H1 (cell line): ENCODE measurements around the gene GPR139. TPM values are rescaled to one million over a fixed set of nuclear protein-coding genes. Genes with fewer than 3 reads are reported as not detected.
A peak's percentile ranks its signal among the peaks of the same experiment; 100 is the strongest.

Experiments
- CTCF ChIA-PET: fragments of 300-600 bp; sonication (Branson Sonifier 250); formaldehyde crosslinking; loops from one replicate; lab custom pipeline; 2021; ENCODE audit not compliant: partially characterized antibody; lab: Charles Lee
- POLR2A ChIA-PET: fragments of 300-600 bp; sonication (Branson Sonifier 250); formaldehyde crosslinking; loops from one replicate; lab custom pipeline; 2021; ENCODE audit warnings: inconsistent platforms; ENCODE audit not compliant: partially characterized antibody; lab: Charles Lee
- DNase-seq, 2 experiments: peaks; one replicate each; pipeline versions ENCODE4 v3.0.0 to v3.0.0-alpha.2; 2010 to 2022; ENCODE audit warnings: low spot score in 2 of 2, low read depth in 1 of 2, mixed read lengths in 1 of 2
- FAIRE-seq: peaks from 2 replicates; lab custom pipeline; 2011; peaks lifted over from hg19 to GRCh38; lab: Jason Lieb, UNC
- H2AFZ ChIP-seq: 2 replicates; pipeline ENCODE4 v1.8.1; 2012; ENCODE audit warnings: low read length, inconsistent platforms
- H2AK5ac ChIP-seq: 2 replicates; pipeline ENCODE4 v1.6.1; 2013; ENCODE audit warnings: low read depth, low read length
- H2BK120ac ChIP-seq: replicated peaks from 2 replicates; pipeline ENCODE3; 2013; ENCODE audit warnings: low read depth, low read length, inconsistent platforms
- H2BK12ac ChIP-seq: 2 replicates; pipeline ENCODE4 v1.6.1; 2013; ENCODE audit warnings: low read depth, low read length
- H2BK15ac ChIP-seq: 2 replicates; pipeline ENCODE4 v1.6.1; 2013; ENCODE audit warnings: low read length
- H2BK20ac ChIP-seq: 2 replicates; pipeline ENCODE4 v1.6.1; 2013; ENCODE audit warnings: low read length
- H2BK5ac ChIP-seq: 2 replicates; pipeline ENCODE4 v1.6.1; 2013; ENCODE audit warnings: low read depth, low read length
- H3K14ac ChIP-seq: 2 replicates; pipeline ENCODE4 v1.6.1; 2013; ENCODE audit warnings: inconsistent platforms; ENCODE audit not compliant: insufficient read length
- H3K18ac ChIP-seq: 2 replicates; pipeline ENCODE4 v1.6.1; 2013; ENCODE audit warnings: low read length; ENCODE audit errors: extremely low read depth
- H3K23ac ChIP-seq: 2 replicates; pipeline ENCODE4 v1.6.1; 2013; ENCODE audit warnings: inconsistent platforms; ENCODE audit not compliant: insufficient read length
- H3K23me2 ChIP-seq: 2 replicates; pipeline ENCODE4 v1.6.1; 2013; ENCODE audit warnings: low read depth, low read length
- H3K27ac ChIP-seq: 2 replicates; pipeline ENCODE4 v1.6.1; 2011; ENCODE audit warnings: low read depth, low read length, inconsistent platforms
- H3K27me3 ChIP-seq, 4 experiments: replicated peaks in 1 of 4; 1 replicate in 1 of 4; 2 replicates in 3 of 4; pipeline versions ENCODE4 v1.6.1 to v1.8.1; 2011 to 2013; ENCODE audit warnings: low read length in 3 of 4, mild to moderate bottlenecking in 3 of 4, inconsistent platforms in 2 of 4, mixed read lengths in 2 of 4, moderate library complexity in 1 of 4; ENCODE audit not compliant: control insufficient read depth in 3 of 4, insufficient read depth in 3 of 4; ENCODE audit errors: extremely low read depth in 1 of 4
- H3K36me3 ChIP-seq, 4 experiments: 2 replicates each; pipeline versions ENCODE4 v1.6.1 to v1.8.1; 2011 to 2013; ENCODE audit warnings: mild to moderate bottlenecking in 4 of 4, low read length in 3 of 4, moderate library complexity in 2 of 4, control low read depth in 1 of 4, inconsistent platforms in 1 of 4; ENCODE audit not compliant: insufficient read depth in 4 of 4, control insufficient read depth in 2 of 4
- H3K4ac ChIP-seq: replicated peaks from 2 replicates; pipeline ENCODE3; 2013; ENCODE audit warnings: low read length, low read depth, mixed read lengths, inconsistent platforms; ENCODE audit not compliant: insufficient read length
- H3K4me1 ChIP-seq, 4 experiments: replicated peaks in 1 of 4; 1 replicate in 1 of 4; 2 replicates in 3 of 4; pipeline versions ENCODE4 v1.6.1 to v1.8.1; 2011 to 2013; ENCODE audit warnings: low read length in 3 of 4, inconsistent platforms in 2 of 4, mixed read lengths in 1 of 4; ENCODE audit not compliant: insufficient read depth in 4 of 4, control insufficient read depth in 3 of 4
- H3K4me2 ChIP-seq, 2 experiments: 2 replicates each; pipeline versions ENCODE4 v1.6.1 to v1.8.1; 2011 to 2013; ENCODE audit warnings: low read depth in 2 of 2, low read length in 2 of 2, control low read depth in 1 of 2, inconsistent platforms in 1 of 2, mild to moderate bottlenecking in 1 of 2; ENCODE audit not compliant: insufficient read depth in 1 of 2
- H3K4me3 ChIP-seq, 4 experiments: fragments of 200-600, 300-600 bp in 1 of 4; sonication (generic), shearing (Covaris generic), sonication (Bioruptor Twin) in 1 of 4; 2 replicates each; pipeline versions ENCODE4 v1.5.1 to v1.8.1; 2011 to 2016; ENCODE audit warnings: low read length in 4 of 4, low read depth in 3 of 4, control low read depth in 2 of 4, inconsistent platforms in 2 of 4, mild to moderate bottlenecking in 2 of 4, mixed read lengths in 1 of 4, moderate library complexity in 1 of 4; ENCODE audit not compliant: insufficient read depth in 2 of 4; ENCODE audit errors: extremely low read depth in 1 of 4
- H3K56ac ChIP-seq: replicated peaks from 2 replicates; pipeline ENCODE3; 2013; ENCODE audit warnings: low read depth, mild to moderate bottlenecking, mixed read lengths, low read length, inconsistent platforms; ENCODE audit not compliant: insufficient read length
- H3K79me1 ChIP-seq: 2 replicates; pipeline ENCODE4 v1.6.1; 2013; ENCODE audit warnings: low read depth, low read length, control low read depth
- H3K79me2 ChIP-seq, 2 experiments: 2 replicates each; pipeline versions ENCODE4 v1.6.1 to v1.8.1; 2012 to 2013; ENCODE audit warnings: low read length in 2 of 2, mild to moderate bottlenecking in 2 of 2, inconsistent platforms in 1 of 2; ENCODE audit not compliant: insufficient read depth in 2 of 2, control insufficient read depth in 1 of 2
- H3K9ac ChIP-seq, 4 experiments: replicated peaks in 1 of 4; 1 replicate in 1 of 4; 2 replicates in 3 of 4; pipeline versions ENCODE4 v1.6.1 to v1.8.1; 2011 to 2013; ENCODE audit warnings: low read depth in 3 of 4, low read length in 3 of 4, control low read depth in 2 of 4, mild to moderate bottlenecking in 2 of 4, moderate library complexity in 2 of 4, inconsistent platforms in 1 of 4; ENCODE audit errors: extremely low read depth in 1 of 4
- H3K9me3 ChIP-seq, 2 experiments: 2 replicates each; pipeline versions ENCODE4 v1.6.1 to v1.8.1; 2012 to 2013; ENCODE audit warnings: mild to moderate bottlenecking in 2 of 2, moderate library complexity in 2 of 2, control low read depth in 1 of 2, inconsistent platforms in 1 of 2, low read depth in 1 of 2, low read length in 1 of 2, mixed read lengths in 1 of 2; ENCODE audit not compliant: insufficient read depth in 2 of 2
- H4K20me1 ChIP-seq, 2 experiments: replicated peaks in 1 of 2; 2 replicates each; pipeline versions ENCODE3 to v1.8.1; 2011 to 2013; ENCODE audit warnings: inconsistent platforms in 2 of 2, low read length in 2 of 2, mild to moderate bottlenecking in 1 of 2; ENCODE audit not compliant: insufficient read depth in 2 of 2, control insufficient read depth in 1 of 2
- H4K5ac ChIP-seq: 2 replicates; pipeline ENCODE4 v1.6.1; 2013; ENCODE audit warnings: low read length, low read depth, mixed read lengths, inconsistent platforms; ENCODE audit not compliant: insufficient read length
- H4K8ac ChIP-seq: 2 replicates; pipeline ENCODE4 v1.8.0; 2013; ENCODE audit warnings: mild to moderate bottlenecking, moderate library complexity, low read length, inconsistent platforms; ENCODE audit not compliant: insufficient read depth; ENCODE audit errors: extremely low read depth
- H4K91ac ChIP-seq: replicated peaks from 2 replicates; pipeline ENCODE3; 2013; ENCODE audit warnings: low read length, mixed read lengths, inconsistent platforms; ENCODE audit not compliant: insufficient read length
- HDAC2 ChIP-seq, 2 experiments: fragments of 300-600 bp in 1 of 2; sonication (generic) in 1 of 2; IDR thresholded peaks; 2 replicates each; pipeline ENCODE4 v1.6.1; 2011 to 2012; ENCODE audit warnings: low read depth in 2 of 2, low read length in 2 of 2, mild to moderate bottlenecking in 2 of 2, moderate library complexity in 2 of 2, borderline replicate concordance in 1 of 2, inconsistent platforms in 1 of 2
- KDM1A ChIP-seq: fragments of 200-600, 300-600 bp; sonication (generic); IDR thresholded peaks from 2 replicates; pipeline ENCODE4 v1.7.1; 2016; ENCODE audit warnings: mild to moderate bottlenecking, low read length, borderline replicate concordance
- NRF1 ChIP-seq: IDR thresholded peaks from 2 replicates; pipeline ENCODE4 v1.6.1; 2011; ENCODE audit warnings: mild to moderate bottlenecking, low read depth, low read length, improper control_type of control experiment
- whole genome bisulfite sequencing, 2 experiments: shearing (Covaris generic) in 1 of 2; methylation state at CpG; one replicate each; pipeline versions ENCODE4 v1.1.6 to v1.1.7; 2013 to 2015; ENCODE audit warnings: low lambda C conversion rate in 2 of 2, mixed read lengths in 2 of 2, inconsistent platforms in 1 of 2, low coverage in 1 of 2, missing lambda C conversion rate in 1 of 2; ENCODE audit not compliant: insufficient replicate concordance in 2 of 2, insufficient coverage in 1 of 2, insufficient read length in 1 of 2; ENCODE audit errors: extremely low coverage in 1 of 2, missing lambda C conversion rate in 1 of 2; 5-methylcytosine and 5-hydroxymethylcytosine counted together
- polyA plus RNA-seq, 7 experiments: library from polyadenylated mRNA; depleted of rRNA in 3 of 7; stranded (reverse) in 5 of 7; unstranded in 2 of 7; fragments of >200 nt in 5 of 7; fragments of 200-250 nt in 2 of 7; gene quantifications; 1 replicate in 5 of 7; 2 replicates in 1 of 7; 4 replicates in 1 of 7; pipeline versions ENCODE4 v1.2.1 to v1.2.3, GENCODE V29; 2011 to 2013; ENCODE audit warnings: missing spikeins in 2 of 7, mixed read lengths in 2 of 7
- total RNA-seq: library from RNA; stranded (reverse); fragmentation: NEBNext Ultra II Directional; extraction: Animal tissue kit (Norgen Biotek cat#: 25700); gene quantifications from 2 replicates; pipeline ENCODE4 v1.2.1, GENCODE V29; 2021

GPR139 gene
- total and polyA plus RNA-seq, 2 of the 8 experiments (the other 6 are each of a cell fraction or from before 2014, with no cell fraction given), result 0.84 to 2.2 TPM

DNA sequence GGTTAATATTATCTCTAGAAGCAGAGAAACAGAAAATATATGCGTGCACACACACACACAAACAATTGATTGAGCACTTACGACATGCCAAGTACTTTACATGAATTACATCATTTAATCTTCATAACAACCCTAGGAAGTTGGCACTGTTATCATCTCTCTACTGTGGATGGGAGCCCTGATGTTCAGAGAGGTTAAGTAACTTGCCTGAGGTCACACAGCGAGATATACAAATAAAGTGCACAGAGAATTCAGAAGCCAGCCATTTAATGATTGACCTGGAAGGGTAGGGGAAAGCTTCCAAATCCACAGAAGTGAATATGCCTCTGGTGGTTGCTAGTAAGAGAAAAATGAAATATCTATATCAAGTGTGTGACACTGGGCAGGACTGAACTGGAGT lies 37.5 kb upstream of the GPR139 start:
- H3K79me1 ChIP-seq, result no peaks in the 10 kb centered on the region
- no peaks in the 10 kb centered on the region for H3K79me2 ChIP-seq
- no peak overlapping the region for H4K8ac ChIP-seq
- no peak overlapping the region for H2BK5ac ChIP-seq
- no peaks in the 10 kb centered on the region; a peak in 1 of 7 replicates for H3K27me3 ChIP-seq
- no peak overlapping the region for H2AFZ ChIP-seq
- H4K5ac ChIP-seq, result no peak overlapping the region
- DNase-seq (no peak), FAIRE-seq (no peak)
- H3K18ac ChIP-seq, result no peak overlapping the region
- 86% methylated on average over 3 of the region's 3 CpGs; no CpG with 5 or more reads in 1 of the 2 experiments for WGBS, 2 experiments
- no peak overlapping the region for H2BK15ac ChIP-seq
- no peaks in the 10 kb centered on the region; the same call in 1 of the 2 replicates for H3K23me2 ChIP-seq
- H3K9me3 ChIP-seq, result no peaks in the 10 kb centered on the region
- no peak overlapping the region for H2BK20ac ChIP-seq
- TF ChIP-seq NRF1 (no peak), KDM1A (peak; percentile 83), HDAC2 (IDR thresholded peaks at IDR 0.05; ENCODE audit: borderline replicate concordance in 1 of 2, low read depth in 2 of 2, low read length in 2 of 2) (0 out of 4 replicates have a peak, but pooled peaks of 1 of the 2 experiments have one; percentile 47)
- no peak overlapping the region for H3K14ac ChIP-seq
- no peak overlapping the region for H3K23ac ChIP-seq
- no peak overlapping the region for H3K4me3 ChIP-seq
- H4K91ac ChIP-seq, result no peak overlapping the region
- no peak overlapping the region for H3K56ac ChIP-seq
- H3K9ac ChIP-seq, result no peak overlapping the region
- H2BK120ac ChIP-seq, result no peak overlapping the region
- H2AK5ac ChIP-seq, result no peak overlapping the region
- no peak overlapping the region for H2BK12ac ChIP-seq
- H3K36me3 ChIP-seq, result no peaks in the 10 kb centered on the region
- no peak overlapping the region for H3K4ac ChIP-seq
- no peak overlapping the region for H3K27ac ChIP-seq
- peaks cover 0 to 4% (median 0%) of the 10 kb centered on the region in 4 experiments; a peak in 1 of 7 replicates for H3K4me1 ChIP-seq
- no peak overlapping the region for H3K4me2 ChIP-seq
- POLR2A ChIA-PET, result no interaction called here
- H4K20me1 ChIP-seq, result no peaks in the 10 kb centered on the region
- CTCF ChIA-PET, result interaction anchor here (0.6 kb wide), 1 partner anchor 147 kb away, joined by 4 read pairs; no protein-coding TSS in a partner anchor
